Hematopoietic multipotent progenitor cell (in vitro differentiated cells): ENCODE data around the gene RHOF. TPM values are rescaled to one million over a fixed set of nuclear protein-coding genes. Genes with fewer than 3 reads are reported as not detected.
A peak's percentile ranks its signal among the peaks of the same experiment; 100 is the strongest.
"Not testable (repeated sequence)": the region's sequence is repeated elsewhere in the genome, so short reads cannot be mapped to it uniquely, and the experiment has no call there.

ENCODE experiments used
- DNase-seq, 3 donors: peaks; one replicate each; pipeline ENCODE4 v3.0.0-alpha.2; 2011 to 2015; ENCODE audit warnings: low read depth in 2 of 3, low spot score in 2 of 3
- total RNA-seq: library from RNA; depleted of rRNA; stranded (reverse); fragments of >200 nt; gene quantifications from one replicate; pipeline ENCODE4 v1.2.3, GENCODE V29; 2012

The RHOF gene
- total RNA-seq, 1 donor: 74.3 TPM

GRCh38 chr12:121751749-121752351, 41.6 kb downstream of the RHOF start:
- DNase-seq: no peak

DNA sequence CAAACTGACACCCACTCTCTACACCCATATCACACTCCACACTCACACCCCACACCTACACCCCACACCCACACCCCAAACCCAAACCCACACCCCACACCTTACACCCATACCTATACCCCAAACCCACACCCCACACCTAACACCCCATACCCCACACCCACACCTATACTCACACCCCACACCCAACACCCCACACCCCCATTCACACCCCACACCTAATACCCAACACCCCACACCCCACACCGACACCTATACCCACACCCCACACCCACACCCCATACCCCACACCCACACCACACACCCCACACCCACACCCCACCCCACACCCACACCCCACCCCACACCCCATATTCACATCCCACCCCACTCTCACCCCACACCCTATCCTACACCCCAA, 42.5 kb downstream of the RHOF start:
- DNase-seq: no peak

DNA sequence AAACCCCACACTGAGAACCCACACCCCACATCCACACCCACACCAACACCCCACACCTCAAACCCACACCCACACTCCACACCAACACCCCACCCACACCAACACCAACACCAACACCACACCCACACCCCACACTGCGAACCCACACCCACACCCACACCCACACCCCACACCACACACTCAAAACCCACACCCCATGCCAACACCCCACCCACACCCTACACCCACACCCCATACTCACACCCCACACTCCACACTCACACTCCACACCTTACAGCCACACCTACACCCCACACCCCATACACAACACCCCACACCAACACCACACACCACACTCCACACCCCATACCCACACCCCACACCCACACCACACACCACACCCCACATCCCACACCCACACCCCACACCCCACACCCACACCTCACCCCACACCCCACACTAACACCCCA, 43.0 kb downstream of the RHOF start:
- no peak for DNase-seq

GRCh38 chr12:121749267-121749666, 44.2 kb downstream of the RHOF start:
- no peak for DNase-seq

GRCh38 chr12:121748571-121749265, 44.8 kb downstream of the RHOF start:
- peak in 2 of 3 donors; percentile 92 to 94 for DNase-seq

GRCh38 chr12:121748218-121748570, 45.3 kb downstream of the RHOF start:
- DNase-seq: no peak

DNA sequence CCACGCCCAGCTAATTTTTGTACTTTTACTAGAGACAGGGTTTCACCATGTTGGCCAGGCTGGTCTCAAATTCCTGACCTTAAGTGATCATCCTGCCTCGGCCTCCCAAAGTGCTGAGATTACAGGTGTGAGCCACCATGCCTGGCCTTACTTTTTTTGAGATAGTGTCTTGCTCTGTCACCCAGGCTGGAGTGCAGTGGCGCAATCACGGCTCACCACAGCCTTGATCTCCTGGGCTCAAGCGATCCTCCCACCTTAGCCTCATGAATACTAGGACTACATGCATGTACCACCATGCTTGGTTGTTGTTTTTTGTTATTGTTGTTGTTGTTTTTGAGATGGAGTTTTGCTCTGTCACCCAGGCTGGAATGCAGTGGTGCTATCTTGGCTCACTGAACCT, 47.9 kb downstream of the RHOF start:
- not testable (repeated sequence) for DNase-seq

- no peak for DNase-seq
Observed at GRCh38 chr12:121741743-121742142, 51.7 kb downstream of the RHOF start.

DNA sequence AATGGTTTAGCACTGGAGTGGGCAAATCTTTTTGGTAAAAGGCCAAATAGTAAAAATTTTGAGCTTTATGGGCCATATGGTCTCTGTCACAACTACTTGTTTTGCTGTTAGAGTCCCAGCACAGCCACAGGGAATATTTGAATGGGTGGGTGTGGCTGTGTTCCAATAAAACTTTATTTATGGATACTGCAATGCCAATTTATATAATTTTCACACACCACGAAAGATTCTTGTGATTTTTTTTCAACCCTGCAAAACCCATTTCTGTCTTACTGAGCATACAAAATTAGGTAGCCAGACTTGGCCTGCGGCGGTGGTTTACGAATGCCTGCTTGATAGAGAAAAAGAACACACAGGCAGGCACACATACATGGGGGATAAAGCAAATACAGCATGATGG, 52.6 kb downstream of the RHOF start:
- no peak for DNase-seq

DNA sequence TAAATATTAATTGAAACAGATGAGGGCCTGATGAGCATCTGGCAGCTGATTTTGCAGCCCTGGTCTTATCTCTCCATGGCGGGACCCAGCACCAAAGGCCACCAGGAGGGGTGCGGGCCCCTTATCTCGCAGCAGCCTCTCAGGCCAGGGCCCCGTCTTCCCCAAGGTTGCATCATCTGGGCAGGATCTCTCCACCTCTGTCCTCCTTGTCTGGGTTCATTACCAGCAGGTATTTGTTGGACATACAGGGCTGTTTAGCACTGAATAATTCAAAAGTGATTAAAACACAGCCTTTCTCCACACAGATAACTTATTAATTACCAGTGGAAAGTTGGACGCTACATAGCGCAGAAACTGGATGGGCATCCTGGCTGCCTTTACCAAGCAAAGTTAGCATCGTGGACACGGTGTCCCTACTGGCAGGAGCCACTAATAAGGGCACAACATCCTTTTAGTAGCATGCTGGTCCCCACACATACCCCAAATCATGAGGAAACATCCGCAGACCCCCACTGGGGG, 55.1 kb downstream of the RHOF start:
- DNase-seq: no peak

- no peak for DNase-seq
Observed at GRCh38 chr12:121733849-121734248, 59.6 kb downstream of the RHOF start.

DNA sequence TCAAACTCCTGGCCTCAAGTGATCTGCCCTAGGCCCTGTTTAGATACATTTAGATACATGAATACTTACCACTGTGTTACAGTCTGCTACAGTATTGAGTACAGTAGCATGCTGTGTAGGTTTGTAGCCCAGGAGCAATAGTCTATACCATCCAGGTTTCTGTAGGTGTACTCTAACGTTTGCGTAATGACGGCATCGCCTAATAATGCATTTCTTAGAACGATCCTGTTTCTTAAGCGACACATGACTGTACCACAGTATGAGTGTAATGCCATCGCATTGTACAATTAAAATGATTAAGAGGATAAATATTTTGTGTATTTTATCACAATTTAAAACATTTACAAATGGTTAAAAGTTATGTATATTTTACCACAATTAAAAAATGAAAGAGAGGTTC, 62.0 kb downstream of the RHOF start:
- DNase-seq: no peak

DNA sequence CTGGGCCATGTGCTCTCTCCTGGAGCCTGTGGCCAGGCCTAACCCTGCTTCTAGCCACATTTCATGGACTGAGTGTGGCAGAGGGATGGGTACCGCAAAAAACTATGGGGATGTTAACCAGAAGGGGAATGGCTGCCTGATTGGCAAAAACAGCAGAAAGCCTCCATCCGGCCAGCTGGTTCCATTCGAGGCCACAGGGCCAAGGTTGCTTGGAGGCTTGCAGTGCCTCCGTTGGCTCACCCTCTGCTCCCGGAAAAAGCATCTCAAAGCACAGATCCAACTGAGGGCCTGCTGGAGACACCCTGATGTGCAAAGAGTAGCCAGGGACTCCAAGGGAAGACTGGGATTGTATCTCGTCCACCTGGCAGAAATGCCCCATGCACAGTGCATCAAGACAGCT, 64.5 kb downstream of the RHOF start:
- no peak for DNase-seq

Other genes starting within 250 kb of the RHOF start
- gene KDM2B, start 212.7 kb downstream of the RHOF start, total RNA-seq: 65.2 TPM
- gene ORAI1, start 167.2 kb downstream of the RHOF start, total RNA-seq: 93.7 TPM
- 0.54 TPM for gene MORN3, start 124.0 kb downstream of the RHOF start, total RNA-seq
- 7.8 TPM for gene TMEM120B, start 80.9 kb downstream of the RHOF start, total RNA-seq
- gene SETD1B, start 10.3 kb upstream of the RHOF start, total RNA-seq: 14.3 TPM
- gene HPD, start 65.2 kb upstream of the RHOF start, total RNA-seq: not detected
- 39.3 TPM for gene PSMD9, start 95.1 kb upstream of the RHOF start, total RNA-seq
- 1.1 TPM for gene CFAP251, start 124.9 kb upstream of the RHOF start, total RNA-seq
- gene BCL7A, start 228.2 kb upstream of the RHOF start, total RNA-seq: 38.8 TPM